Liver (tissue), 9 donors: ENCODE measurements around the gene RIPK1. TPM values are rescaled to one million over a fixed set of nuclear protein-coding genes. Genes with fewer than 3 reads are reported as not detected.

Experiments
- DNase-seq: peaks from one replicate; pipeline ENCODE4 v3.0.0-alpha.2; 2017; ENCODE audit warnings: low spot score
- H3K27ac ChIP-seq, 2 donors: one replicate each; pipeline ENCODE4 v1.7.0; 2013; ENCODE audit warnings: inconsistent platforms in 2 of 2, low read length in 2 of 2, control low read depth in 1 of 2, low read depth in 1 of 2, mild to moderate bottlenecking in 1 of 2
- H3K27me3 ChIP-seq, 4 donors: one replicate each; pipeline versions ENCODE4 v1.6.1 to v1.7.0; 2013; ENCODE audit warnings: low read length in 3 of 4, inconsistent platforms in 1 of 4, mild to moderate bottlenecking in 1 of 4, moderate library complexity in 1 of 4; ENCODE audit not compliant: control insufficient read depth in 4 of 4, insufficient read depth in 4 of 4
- H3K36me3 ChIP-seq, 4 donors: one replicate each; pipeline versions ENCODE4 v1.6.1 to v1.7.0; 2013; ENCODE audit warnings: low read length in 3 of 4, mild to moderate bottlenecking in 3 of 4, low read depth in 1 of 4, moderate library complexity in 1 of 4; ENCODE audit not compliant: control insufficient read depth in 4 of 4, insufficient read depth in 3 of 4
- H3K4me1 ChIP-seq, 4 donors: one replicate each; pipeline versions ENCODE4 v1.6.1 to v1.7.0; 2013; ENCODE audit warnings: low read length in 3 of 4, mild to moderate bottlenecking in 3 of 4, moderate library complexity in 1 of 4; ENCODE audit not compliant: control insufficient read depth in 4 of 4, insufficient read depth in 4 of 4
- H3K4me3 ChIP-seq, 3 donors: one replicate each; pipeline versions ENCODE4 v1.6.1 to v1.7.0; 2013; ENCODE audit warnings: low read length in 3 of 3, control low read depth in 1 of 3, low read depth in 1 of 3, mild to moderate bottlenecking in 1 of 3
- H3K9ac ChIP-seq, 2 donors: one replicate each; pipeline ENCODE4 v1.7.0; 2013; ENCODE audit warnings: low read length in 2 of 2, mild to moderate bottlenecking in 2 of 2, moderate library complexity in 2 of 2, control low read depth in 1 of 2, low read depth in 1 of 2
- H3K9me3 ChIP-seq, 4 donors: one replicate each; pipeline versions ENCODE4 v1.6.1 to v1.7.0; 2013; ENCODE audit warnings: low read length in 3 of 4; ENCODE audit not compliant: control insufficient read depth in 4 of 4
- FOXA1 ChIP-seq: IDR thresholded peaks from 2 replicates; pipeline ENCODE4 v1.6.1; 2016; ENCODE audit warnings: antibody characterized with exemption
- FOXA2 ChIP-seq: IDR thresholded peaks from 2 replicates; pipeline ENCODE4 v1.6.1; 2016; ENCODE audit warnings: antibody characterized with exemption
- HNF4G ChIP-seq: IDR thresholded peaks from 2 replicates; pipeline ENCODE4 v1.6.1; 2016; ENCODE audit warnings: antibody characterized with exemption
- JUND ChIP-seq, 2 donors: IDR thresholded peaks; 2 replicates each; pipeline ENCODE4 v1.6.1; 2016; ENCODE audit warnings: antibody characterized with exemption in 2 of 2
- NR2F2 ChIP-seq: IDR thresholded peaks from 2 replicates; pipeline ENCODE4 v1.6.1; 2016; ENCODE audit warnings: antibody characterized with exemption
- RAD21 ChIP-seq, 2 donors: IDR thresholded peaks; 2 replicates each; pipeline ENCODE4 v1.6.1; 2016; ENCODE audit warnings: antibody characterized with exemption in 2 of 2, mild to moderate bottlenecking in 2 of 2
- RXRA ChIP-seq, 2 donors: IDR thresholded peaks; 2 replicates each; pipeline ENCODE4 v1.6.1; 2017 to 2018; ENCODE audit warnings: antibody characterized with exemption in 2 of 2, mild to moderate bottlenecking in 1 of 2
- SP1 ChIP-seq: IDR thresholded peaks from 2 replicates; pipeline ENCODE4 v1.6.1; 2018; ENCODE audit warnings: antibody characterized with exemption, mild to moderate bottlenecking
- TAF1 ChIP-seq: conservative IDR thresholded peaks from 2 replicates; pipeline ENCODE4 v1.6.1; 2016; ENCODE audit warnings: antibody characterized with exemption, mild to moderate bottlenecking
- WGBS: extraction: QIAGEN DNeasy Blood & Tissue Kit; methylation state at CpG from one replicate; pipeline ENCODE4 v1.1.7; 2013; 5-methylcytosine and 5-hydroxymethylcytosine counted together
- polyA plus RNA-seq, 2 donors: library from polyadenylated mRNA; stranded (reverse) in 1 of 2; unstranded in 1 of 2; fragments of 200-250 nt in 1 of 2; fragments of >200 nt in 1 of 2; fragmentation: Nextera tagmentation in 1 of 2; extraction: Ambion mirVana in 1 of 2; gene quantifications; one replicate each; pipeline versions ENCODE4 v1.2.1 to v1.2.3, GENCODE V29; 2013 to 2015
- total RNA-seq, 2 donors: library from RNA; depleted of rRNA; stranded (reverse); fragments of >200 nt; gene quantifications; one replicate each; pipeline ENCODE4 v1.2.3, GENCODE V29; 2014
- TF ChIP-seq, protein P1 (sequence below): IDR thresholded peaks from 2 replicates; pipeline ENCODE4 v1.6.1; 2016; ENCODE audit warnings: antibody characterized with exemption
- TF ChIP-seq, protein P2 (sequence below): IDR thresholded peaks from 2 replicates; pipeline ENCODE4 v1.6.1; 2016; ENCODE audit warnings: antibody characterized with exemption
- TF ChIP-seq, protein P3 (sequence below): fragments of 150-350 bp; IDR thresholded peaks from 2 replicates; pipeline ENCODE4 v1.5.1; 2017; ENCODE audit warnings: improper control_type of control experiment, low read depth, low read length; ENCODE audit not compliant: missing input control
- TF ChIP-seq, protein P4 (sequence below): IDR thresholded peaks from 2 replicates; pipeline ENCODE4 v1.6.1; 2016; ENCODE audit warnings: antibody characterized with exemption
- donor health status: healthy.
- donor health status: healthy.
- donor health status: healthy.
- donor health status: healthy.
- donor health status: healthy.

RIPK1 gene
- total and polyA plus RNA-seq, 4 donors, result 6.7 to 27.2 (median 13.3) TPM

DNA sequence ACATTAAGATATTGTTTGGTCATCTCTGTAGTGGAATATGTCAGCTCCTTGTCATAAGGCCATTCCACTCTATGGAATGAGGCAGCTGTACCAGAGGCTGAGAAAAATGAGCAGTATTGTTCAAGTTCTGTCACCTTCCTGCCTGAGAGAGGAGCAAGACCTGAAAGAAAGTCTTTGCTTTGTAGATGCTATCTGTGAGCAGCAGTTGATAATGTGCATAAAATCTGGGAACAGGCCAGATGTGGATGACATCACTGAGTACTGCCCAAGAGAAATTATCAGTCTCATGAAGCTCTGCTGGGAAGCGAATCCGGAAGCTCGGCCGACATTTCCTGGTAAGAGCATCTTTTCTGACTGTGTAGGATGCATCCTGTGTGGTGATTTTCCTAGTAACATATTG, 16.8 kb downstream of the RIPK1 start:
- WGBS, result 98% methylated on average over 4 of the region's 4 CpGs
- DNase-seq, result no peak
- Histone ChIP-seq H3K27me3 (no peaks in the 10 kb centered on the region), H3K9me3 (no peaks in the 10 kb centered on the region), H3K9ac (no peak overlapping the region), H3K36me3 (peaks cover 17 to 77% (median 64%) of the 10 kb centered on the region in 4 donors), H3K27ac (no peak overlapping the region), H3K4me1 (no peaks in the 10 kb centered on the region), H3K4me3 (no peak overlapping the region)
- TF ChIP-seq JUND (IDR thresholded peaks at IDR 0.05) (no peak), SP1 (no peak), TAF1 (no peak), RXRA (IDR thresholded peaks at IDR 0.05) (no peak)
- TF ChIP-seq, protein P1, sequence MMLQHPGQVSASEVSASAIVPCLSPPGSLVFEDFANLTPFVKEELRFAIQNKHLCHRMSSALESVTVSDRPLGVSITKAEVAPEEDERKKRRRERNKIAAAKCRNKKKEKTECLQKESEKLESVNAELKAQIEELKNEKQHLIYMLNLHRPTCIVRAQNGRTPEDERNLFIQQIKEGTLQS, result no peak

DNA sequence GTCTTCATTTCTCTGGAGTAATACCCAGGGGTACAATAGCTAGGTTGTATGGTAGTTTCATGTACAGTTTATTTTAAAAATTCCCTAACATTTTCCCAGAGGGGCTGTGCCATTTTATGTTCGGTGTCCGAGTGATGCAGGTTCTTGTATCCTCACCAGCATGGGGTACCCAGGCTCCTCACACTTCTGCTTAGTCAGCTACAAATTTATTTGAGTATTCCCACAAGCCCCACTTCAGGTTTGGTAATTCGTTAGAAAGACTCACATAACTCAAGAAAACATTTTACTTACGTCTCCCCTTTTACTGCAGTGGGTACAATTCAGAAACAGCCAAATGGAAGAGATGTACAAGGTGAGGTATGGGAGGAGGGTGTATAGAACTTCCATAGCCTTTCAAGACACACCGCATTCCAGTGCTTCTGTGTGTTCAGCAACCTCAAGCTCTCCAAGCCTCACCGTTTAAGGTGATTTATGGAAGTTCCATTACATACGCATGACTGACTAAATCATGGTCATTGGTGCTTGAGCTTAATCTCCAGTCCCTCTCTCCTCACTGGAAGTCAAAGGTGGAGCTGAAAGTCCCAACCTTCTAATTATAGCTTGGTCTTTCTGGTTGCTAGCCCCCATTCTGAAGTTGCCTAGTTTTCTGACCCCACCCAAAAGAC, 18.1 kb downstream of the RIPK1 start:
- H3K27ac ChIP-seq, result no peak overlapping the region
- WGBS, result 65% methylated on average over 7 of the region's 7 CpGs
- H3K9ac ChIP-seq, result no peak overlapping the region
- no peaks in the 10 kb centered on the region for H3K27me3 ChIP-seq
- H3K36me3 ChIP-seq, result peaks cover 15 to 70% (median 59%) of the 10 kb centered on the region in 4 donors
- H3K4me3 ChIP-seq, result no peak overlapping the region
- H3K4me1 ChIP-seq, result no peaks in the 10 kb centered on the region
- no peaks in the 10 kb centered on the region for H3K9me3 ChIP-seq
- DNase-seq, result no peak
- TF ChIP-seq, protein P2, sequence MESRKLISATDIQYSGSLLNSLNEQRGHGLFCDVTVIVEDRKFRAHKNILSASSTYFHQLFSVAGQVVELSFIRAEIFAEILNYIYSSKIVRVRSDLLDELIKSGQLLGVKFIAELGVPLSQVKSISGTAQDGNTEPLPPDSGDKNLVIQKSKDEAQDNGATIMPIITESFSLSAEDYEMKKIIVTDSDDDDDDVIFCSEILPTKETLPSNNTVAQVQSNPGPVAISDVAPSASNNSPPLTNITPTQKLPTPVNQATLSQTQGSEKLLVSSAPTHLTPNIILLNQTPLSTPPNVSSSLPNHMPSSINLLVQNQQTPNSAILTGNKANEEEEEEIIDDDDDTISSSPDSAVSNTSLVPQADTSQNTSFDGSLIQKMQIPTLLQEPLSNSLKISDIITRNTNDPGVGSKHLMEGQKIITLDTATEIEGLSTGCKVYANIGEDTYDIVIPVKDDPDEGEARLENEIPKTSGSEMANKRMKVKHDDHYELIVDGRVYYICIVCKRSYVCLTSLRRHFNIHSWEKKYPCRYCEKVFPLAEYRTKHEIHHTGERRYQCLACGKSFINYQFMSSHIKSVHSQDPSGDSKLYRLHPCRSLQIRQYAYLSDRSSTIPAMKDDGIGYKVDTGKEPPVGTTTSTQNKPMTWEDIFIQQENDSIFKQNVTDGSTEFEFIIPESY, result no peak
- no peak for TF ChIP-seq HNF4G

DNA sequence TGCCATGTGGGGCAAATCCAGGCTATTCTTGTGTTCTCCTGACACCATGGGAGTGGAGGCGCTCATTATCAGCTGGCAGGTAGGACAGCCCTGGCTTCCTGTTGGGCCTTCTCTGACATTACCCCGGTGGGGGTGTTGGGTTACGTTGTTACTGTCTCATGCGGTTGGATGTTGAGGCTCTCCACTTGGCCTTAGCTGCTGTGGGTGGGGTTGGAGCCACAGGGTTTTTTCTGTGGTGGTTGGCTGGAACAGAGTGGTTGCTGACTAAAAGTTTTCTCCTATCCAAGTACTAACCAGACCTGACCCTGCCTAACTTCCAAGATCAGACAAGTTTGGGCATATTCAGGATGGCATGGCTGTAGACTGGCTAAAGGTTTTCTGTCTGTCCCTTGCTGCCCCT, 20.2 kb downstream of the RIPK1 start:
- Histone ChIP-seq H3K27ac (no peak overlapping the region), H3K9ac (no peak overlapping the region), H3K4me1 (no peaks in the 10 kb centered on the region), H3K9me3 (no peaks in the 10 kb centered on the region), H3K27me3 (no peaks in the 10 kb centered on the region), H3K4me3 (no peak overlapping the region), H3K36me3 (peaks cover 9 to 56% (median 46%) of the 10 kb centered on the region in 4 donors)
- WGBS, result 94% methylated on average over 4 of the region's 4 CpGs
- TF ChIP-seq, protein P3, sequence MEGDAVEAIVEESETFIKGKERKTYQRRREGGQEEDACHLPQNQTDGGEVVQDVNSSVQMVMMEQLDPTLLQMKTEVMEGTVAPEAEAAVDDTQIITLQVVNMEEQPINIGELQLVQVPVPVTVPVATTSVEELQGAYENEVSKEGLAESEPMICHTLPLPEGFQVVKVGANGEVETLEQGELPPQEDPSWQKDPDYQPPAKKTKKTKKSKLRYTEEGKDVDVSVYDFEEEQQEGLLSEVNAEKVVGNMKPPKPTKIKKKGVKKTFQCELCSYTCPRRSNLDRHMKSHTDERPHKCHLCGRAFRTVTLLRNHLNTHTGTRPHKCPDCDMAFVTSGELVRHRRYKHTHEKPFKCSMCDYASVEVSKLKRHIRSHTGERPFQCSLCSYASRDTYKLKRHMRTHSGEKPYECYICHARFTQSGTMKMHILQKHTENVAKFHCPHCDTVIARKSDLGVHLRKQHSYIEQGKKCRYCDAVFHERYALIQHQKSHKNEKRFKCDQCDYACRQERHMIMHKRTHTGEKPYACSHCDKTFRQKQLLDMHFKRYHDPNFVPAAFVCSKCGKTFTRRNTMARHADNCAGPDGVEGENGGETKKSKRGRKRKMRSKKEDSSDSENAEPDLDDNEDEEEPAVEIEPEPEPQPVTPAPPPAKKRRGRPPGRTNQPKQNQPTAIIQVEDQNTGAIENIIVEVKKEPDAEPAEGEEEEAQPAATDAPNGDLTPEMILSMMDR, result no peak
- no peak for TF ChIP-seq FOXA2
- DNase-seq, result no peak

DNA sequence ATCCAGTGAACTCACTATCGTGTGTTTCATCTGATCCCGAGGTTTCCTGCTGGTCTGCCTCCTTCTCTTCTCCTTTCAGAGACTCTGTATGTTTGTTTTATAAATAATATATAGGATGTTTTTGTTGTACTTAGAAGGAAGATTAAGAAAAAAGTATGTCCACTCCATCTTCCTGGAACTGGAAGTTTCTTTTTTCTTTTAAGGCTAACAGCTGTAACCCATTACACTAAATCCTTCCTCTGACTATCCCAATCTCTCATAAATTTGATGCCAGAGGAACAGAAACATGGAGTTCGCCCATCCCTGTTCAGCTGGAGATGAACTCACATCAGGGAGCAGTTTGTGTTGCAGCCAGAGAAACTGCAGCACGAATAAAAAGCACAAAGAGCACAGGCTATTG, 20.7 kb downstream of the RIPK1 start:
- Histone ChIP-seq H3K9me3 (no peaks in the 10 kb centered on the region), H3K36me3 (peaks cover 9 to 52% (median 42%) of the 10 kb centered on the region in 4 donors), H3K4me3 (no peak overlapping the region), H3K27me3 (no peaks in the 10 kb centered on the region), H3K9ac (no peak overlapping the region), H3K4me1 (no peaks in the 10 kb centered on the region), H3K27ac (no peak overlapping the region)
- DNase-seq, result no peak
- WGBS, result 80% methylated on average over 4 of the region's 4 CpGs
- TF ChIP-seq, protein P2, result no peak
- TF ChIP-seq, protein P1, result no peak
- TF ChIP-seq, protein P4, sequence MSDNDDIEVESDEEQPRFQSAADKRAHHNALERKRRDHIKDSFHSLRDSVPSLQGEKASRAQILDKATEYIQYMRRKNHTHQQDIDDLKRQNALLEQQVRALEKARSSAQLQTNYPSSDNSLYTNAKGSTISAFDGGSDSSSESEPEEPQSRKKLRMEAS, result no peak
- no peak for TF ChIP-seq HNF4G
- no peak for TF ChIP-seq SP1
- no peak for TF ChIP-seq FOXA1
- TF ChIP-seq RAD21 (IDR thresholded peaks at IDR 0.05), result no peak
- no peak for TF ChIP-seq NR2F2
